GM12892 (cell line): ENCODE data around the gene RETSAT.

Source experiments
- POLR2A ChIP-seq: IDR thresholded peaks from 2 replicates; pipeline ENCODE4 v1.6.1; 2011; ENCODE audit warnings: low read depth, low read length, control low read depth
- POLR2AphosphoS5 ChIP-seq: IDR thresholded peaks from 2 replicates; pipeline ENCODE4 v1.6.1; 2011; ENCODE audit warnings: low read depth, low read length, control low read depth
- TAF1 ChIP-seq: IDR thresholded peaks from 2 replicates; pipeline ENCODE4 v1.6.1; 2011; ENCODE audit warnings: low read depth, mild to moderate bottlenecking, control low read depth, low read length, borderline replicate concordance

- no peak for TF ChIP-seq POLR2AphosphoS5
- no peak for TF ChIP-seq POLR2A
- no peak for TF ChIP-seq TAF1
Measured at GRCh38 chr2:85327160-85327821, 27.0 kb downstream of the RETSAT start.
